A673 (cell line): ENCODE data around the gene SEC14L6.

ENCODE experiments used
- EZH2 ChIP-seq: fragments of 200-600 bp; sonication (generic); IDR thresholded peaks from 2 replicates; pipeline ENCODE4 v1.6.1; 2017; ENCODE audit warnings: borderline replicate concordance, low read depth, mild to moderate bottlenecking, mixed read lengths, antibody characterized with exemption, low read length; ENCODE audit not compliant: poor library complexity, severe bottlenecking
- TF ChIP-seq, protein P1 (sequence below): fragments of 300-800, 200-600 bp; sonication (generic); conservative IDR thresholded peaks from 2 replicates; pipeline ENCODE4 v1.5.1; 2017; ENCODE audit warnings: low read depth, mild to moderate bottlenecking, antibody characterized with exemption, low read length, moderate library complexity, mixed read lengths

DNA sequence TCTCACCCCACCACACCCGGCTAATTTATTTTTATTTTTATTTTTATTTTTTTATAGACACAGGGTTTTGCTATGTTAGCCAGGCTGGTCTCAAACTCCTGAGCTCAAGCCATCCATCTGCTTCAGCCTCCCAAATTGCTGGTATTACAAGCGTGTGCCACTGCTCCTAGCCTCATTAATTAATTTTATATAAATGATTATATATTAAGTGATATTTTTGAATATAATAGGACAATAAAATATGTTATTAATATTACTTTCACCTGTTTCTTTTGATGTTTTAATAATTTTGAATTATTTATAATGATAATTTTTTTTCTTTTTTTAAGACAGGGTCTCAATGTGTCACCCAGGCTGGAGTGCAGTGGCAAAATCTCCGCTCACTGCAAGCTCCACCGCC is 38.9 kb downstream of the SEC14L6 start:
- TF ChIP-seq, protein P1, sequence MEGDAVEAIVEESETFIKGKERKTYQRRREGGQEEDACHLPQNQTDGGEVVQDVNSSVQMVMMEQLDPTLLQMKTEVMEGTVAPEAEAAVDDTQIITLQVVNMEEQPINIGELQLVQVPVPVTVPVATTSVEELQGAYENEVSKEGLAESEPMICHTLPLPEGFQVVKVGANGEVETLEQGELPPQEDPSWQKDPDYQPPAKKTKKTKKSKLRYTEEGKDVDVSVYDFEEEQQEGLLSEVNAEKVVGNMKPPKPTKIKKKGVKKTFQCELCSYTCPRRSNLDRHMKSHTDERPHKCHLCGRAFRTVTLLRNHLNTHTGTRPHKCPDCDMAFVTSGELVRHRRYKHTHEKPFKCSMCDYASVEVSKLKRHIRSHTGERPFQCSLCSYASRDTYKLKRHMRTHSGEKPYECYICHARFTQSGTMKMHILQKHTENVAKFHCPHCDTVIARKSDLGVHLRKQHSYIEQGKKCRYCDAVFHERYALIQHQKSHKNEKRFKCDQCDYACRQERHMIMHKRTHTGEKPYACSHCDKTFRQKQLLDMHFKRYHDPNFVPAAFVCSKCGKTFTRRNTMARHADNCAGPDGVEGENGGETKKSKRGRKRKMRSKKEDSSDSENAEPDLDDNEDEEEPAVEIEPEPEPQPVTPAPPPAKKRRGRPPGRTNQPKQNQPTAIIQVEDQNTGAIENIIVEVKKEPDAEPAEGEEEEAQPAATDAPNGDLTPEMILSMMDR, result no peak
- TF ChIP-seq EZH2, result no peak
